SU-DHL-6 (cell line): Measurements from ENCODE around the gene C7orf57.

Experiments used
- EZH2phosphoT487 ChIP-seq: fragments of 200-600 bp; sonication (generic), shearing (Covaris generic); conservative IDR thresholded peaks from 2 replicates; pipeline ENCODE4 v1.6.1; 2018; ENCODE audit warnings: mild to moderate bottlenecking, antibody characterized with exemption, low read length, moderate library complexity, mixed read lengths
- TF ChIP-seq, protein P1 (sequence below): fragments of 200-600 bp; sonication (generic); IDR thresholded peaks from one replicate; pipeline ENCODE4 v1.5.1; 2017; ENCODE audit warnings: antibody characterized with exemption, mild to moderate bottlenecking, low read length, moderate library complexity; ENCODE audit not compliant: insufficient read depth, poor library complexity, severe bottlenecking

DNA sequence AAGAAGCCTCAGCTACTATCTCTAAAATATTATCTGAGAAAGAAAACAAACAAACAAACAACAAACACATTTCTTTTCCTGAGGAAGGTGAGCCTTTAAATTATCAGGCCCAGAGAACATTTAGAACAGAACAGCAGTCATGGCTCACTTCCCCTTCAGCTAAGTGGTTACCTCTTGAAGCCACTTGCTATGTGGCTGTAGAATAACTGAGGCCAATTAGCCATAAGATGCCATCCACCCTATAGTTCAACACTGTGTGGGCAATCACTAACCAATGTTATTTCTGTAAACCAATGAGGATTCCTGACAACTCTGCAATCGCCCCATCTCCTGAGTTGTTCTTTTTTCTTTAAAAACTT, 50.1 kb downstream of the C7orf57 start:
- TF ChIP-seq, protein P1, sequence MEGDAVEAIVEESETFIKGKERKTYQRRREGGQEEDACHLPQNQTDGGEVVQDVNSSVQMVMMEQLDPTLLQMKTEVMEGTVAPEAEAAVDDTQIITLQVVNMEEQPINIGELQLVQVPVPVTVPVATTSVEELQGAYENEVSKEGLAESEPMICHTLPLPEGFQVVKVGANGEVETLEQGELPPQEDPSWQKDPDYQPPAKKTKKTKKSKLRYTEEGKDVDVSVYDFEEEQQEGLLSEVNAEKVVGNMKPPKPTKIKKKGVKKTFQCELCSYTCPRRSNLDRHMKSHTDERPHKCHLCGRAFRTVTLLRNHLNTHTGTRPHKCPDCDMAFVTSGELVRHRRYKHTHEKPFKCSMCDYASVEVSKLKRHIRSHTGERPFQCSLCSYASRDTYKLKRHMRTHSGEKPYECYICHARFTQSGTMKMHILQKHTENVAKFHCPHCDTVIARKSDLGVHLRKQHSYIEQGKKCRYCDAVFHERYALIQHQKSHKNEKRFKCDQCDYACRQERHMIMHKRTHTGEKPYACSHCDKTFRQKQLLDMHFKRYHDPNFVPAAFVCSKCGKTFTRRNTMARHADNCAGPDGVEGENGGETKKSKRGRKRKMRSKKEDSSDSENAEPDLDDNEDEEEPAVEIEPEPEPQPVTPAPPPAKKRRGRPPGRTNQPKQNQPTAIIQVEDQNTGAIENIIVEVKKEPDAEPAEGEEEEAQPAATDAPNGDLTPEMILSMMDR = no peak
- TF ChIP-seq EZH2phosphoT487 = no peak
